Stimulated activated CD4-positive, alpha-beta T cell treated with anti-CD3 and anti-CD28 coated beads, TNF-alpha, amount 100 ng/mL, for 1 hour (primary cell): ENCODE measurements around the gene ZFHX3.
"Not testable (repeated sequence)": the region's sequence is repeated elsewhere in the genome, so short reads cannot be mapped to it uniquely, and the experiment has no call there.

ENCODE experiments used
- DNase-seq, 3 donors: peaks; one replicate each; pipeline ENCODE4 v3.0.0-alpha.2; 2020; ENCODE audit warnings: low read depth in 3 of 3, low spot score in 1 of 3

Gene ZFHX3

GRCh38 chr16:73023752-73024570 is 24.0 kb downstream of the ZFHX3 start:
- DNase-seq = no peak

- no peak for DNase-seq
Measured at GRCh38 chr16:73023320-73023719, 24.6 kb downstream of the ZFHX3 start.

- DNase-seq = no peak
Measured at GRCh38 chr16:73022534-73022933, 25.4 kb downstream of the ZFHX3 start.

GRCh38 chr16:73021866-73022495 is 25.9 kb downstream of the ZFHX3 start:
- DNase-seq = no peak

- DNase-seq = no peak
Measured at GRCh38 chr16:73020409-73020884, 27.5 kb downstream of the ZFHX3 start.

GRCh38 chr16:73019457-73020362 is 28.2 kb downstream of the ZFHX3 start:
- DNase-seq = no peak

- DNase-seq = no peak
Measured at GRCh38 chr16:73018821-73019456, 29.0 kb downstream of the ZFHX3 start.

GRCh38 chr16:73017321-73017720 is 30.6 kb downstream of the ZFHX3 start:
- DNase-seq = no peak

- no peak for DNase-seq
Measured at GRCh38 chr16:73016488-73016830, 31.5 kb downstream of the ZFHX3 start.

- DNase-seq = no peak
Measured at GRCh38 chr16:73015612-73016487, 32.1 kb downstream of the ZFHX3 start.

- no peak for DNase-seq
Measured at GRCh38 chr16:73014768-73015167, 33.2 kb downstream of the ZFHX3 start.

- no peak for DNase-seq
Measured at GRCh38 chr16:73013974-73014373, 34.0 kb downstream of the ZFHX3 start.

- no peak for DNase-seq
Measured at GRCh38 chr16:73012341-73012740, 35.6 kb downstream of the ZFHX3 start.

- DNase-seq = no peak
Measured at GRCh38 chr16:73011926-73012325, 36.0 kb downstream of the ZFHX3 start.

- DNase-seq = no peak
Measured at GRCh38 chr16:73010150-73010676, 37.7 kb downstream of the ZFHX3 start.

GRCh38 chr16:73009710-73010109 is 38.2 kb downstream of the ZFHX3 start:
- DNase-seq = not testable (repeated sequence)

GRCh38 chr16:73006026-73006425 is 41.9 kb downstream of the ZFHX3 start:
- no peak for DNase-seq

- DNase-seq = no peak
Measured at GRCh38 chr16:73002866-73003265, 45.1 kb downstream of the ZFHX3 start.

GRCh38 chr16:73000907-73001521 is 46.9 kb downstream of the ZFHX3 start:
- DNase-seq = no peak
